Right lobe of liver (tissue), 6 donors: ENCODE measurements around the gene GPER1. TPM values are rescaled to one million over a fixed set of nuclear protein-coding genes. Genes with fewer than 3 reads are reported as not detected.

ENCODE experiments used
- ATAC-seq, 4 donors: fragments of 200-7000 bp; cut with Tn5 transposase; one replicate each; pipeline ENCODE4 v1.9.1; 2020; ENCODE audit warnings: mild to moderate bottlenecking in 4 of 4, moderate library complexity in 4 of 4
- DNase-seq, 3 donors: peaks; one replicate each; pipeline ENCODE4 v3.0.0-alpha.2; 2020
- H3K27ac ChIP-seq, 3 donors: fragments of 200-600 bp; one replicate each; pipeline ENCODE4 v1.8.0; 2022
- H3K27me3 ChIP-seq, 2 donors: fragments of 200-600 bp; one replicate each; pipeline ENCODE4 v1.8.0; 2022
- H3K36me3 ChIP-seq, 4 donors: fragments of 200-600 bp; sonication (generic) in 1 of 4; one replicate each; pipeline versions ENCODE4 v1.5.1 to v1.8.0; 2017 to 2022; ENCODE audit warnings: control low read depth in 1 of 4
- H3K4me1 ChIP-seq, 4 donors: fragments of 200-600 bp; sonication (generic) in 1 of 4; one replicate each; pipeline versions ENCODE4 v1.5.1 to v1.8.0; 2017 to 2022; ENCODE audit warnings: control low read depth in 1 of 4
- H3K4me3 ChIP-seq, 3 donors: fragments of 200-600 bp; one replicate each; pipeline ENCODE4 v1.8.0; 2022
- H3K9me3 ChIP-seq, 4 donors: fragments of 200-600 bp; sonication (generic) in 1 of 4; one replicate each; pipeline versions ENCODE4 v1.5.1 to v1.8.0; 2017 to 2022; ENCODE audit warnings: control low read depth in 1 of 4
- CTCF ChIP-seq, 4 donors: fragments of 200-600 bp in 3 of 4; fragments of 450-650 bp in 1 of 4; IDR thresholded peaks; one replicate each; pipeline versions ENCODE4 v1.5.1 to v1.8.0; 2016 to 2022; ENCODE audit warnings: antibody characterized with exemption in 4 of 4, mild to moderate bottlenecking in 2 of 4
- POLR2A ChIP-seq: fragments of 450-650 bp; IDR thresholded peaks from one replicate; pipeline ENCODE4 v1.6.1; 2017; ENCODE audit warnings: antibody characterized with exemption, mild to moderate bottlenecking
- WGBS: methylation state at CpG from one replicate; pipeline ENCODE4 v1.1.6; 2018; ENCODE audit warnings: low coverage, low lambda C conversion rate; ENCODE audit not compliant: insufficient coverage; ENCODE audit errors: missing lambda C conversion rate; 5-methylcytosine and 5-hydroxymethylcytosine counted together
- intact Hi-C, 2 donors: fragments of 100-400 bp; cut with DNase I; formaldehyde crosslinking; loops; one replicate each; pipeline versions ENCODE4 v1.11.2 to v1.14.1; 2022
- total RNA-seq, 6 experiments: library from RNA; depleted of rRNA in 2 of 6; stranded (reverse); fragments of >200 nt in 2 of 6; fragmentation: NEBNext Ultra II Directional in 3 of 6; extraction: Animal tissue kit (Norgen Biotek cat#: 25700) in 3 of 6; gene quantifications; one replicate each; pipeline versions ENCODE4 v1.1.0 to v1.2.4, GENCODE V29; 2016 to 2023
- donor health status: DM: no; HTN: yes; CAD: no.
- donor health status: DM: no; HTN: no; CAD: no.
- donor health status: DM: no; HTN: no; CAD: no.
- donor health status: DM: no; HTN: yes; CAD: no.
- donor health status: DM: no; HTN: yes; CAD: no.

GPER1 gene
- total RNA-seq, 6 experiments from 2014 or later = 7.0 to 26.4 (median 11.9) TPM

GRCh38 chr7:1131471-1132265, 43.8 kb downstream of the GPER1 start:
- intact Hi-C loops = no loop called here
- H3K4me1 ChIP-seq = peaks cover 0 to 2% (median 0%) of the 10 kb centered on the region in 4 donors
- 77% methylated on average over 2 of the region's 2 CpGs for WGBS
- no peaks in the 10 kb centered on the region for H3K27me3 ChIP-seq
- no peak for TF ChIP-seq CTCF (IDR thresholded peaks at IDR 0.05)
- no peak for TF ChIP-seq POLR2A
- H3K4me3 ChIP-seq = no peak overlapping the region
- ATAC-seq = no peak
- H3K36me3 ChIP-seq = no peaks in the 10 kb centered on the region
- DNase-seq = no peak
- H3K9me3 ChIP-seq = no peaks in the 10 kb centered on the region
- H3K27ac ChIP-seq = no peak overlapping the region

GRCh38 chr7:1134951-1135350, 47.0 kb downstream of the GPER1 start:
- WGBS = 47% methylated on average over 6 of the region's 7 CpGs
- intact Hi-C loops = no loop called here
- DNase-seq = no peak

GRCh38 chr7:1136841-1137516, 49.1 kb downstream of the GPER1 start:
- no peak for DNase-seq

More at GRCh38 chr7:1134951-1135350, 47.0 kb downstream of the GPER1 start:
- Histone ChIP-seq H3K4me3 (no peak overlapping the region), H3K4me1 (peaks cover 0 to 8% (median 2%) of the 10 kb centered on the region in 4 donors), H3K36me3 (no peaks in the 10 kb centered on the region), H3K27ac (no peak overlapping the region), H3K9me3 (no peaks in the 10 kb centered on the region), H3K27me3 (no peaks in the 10 kb centered on the region)
- TF ChIP-seq CTCF (IDR thresholded peaks at IDR 0.05) = no peak
- TF ChIP-seq POLR2A = no peak
- ATAC-seq = no peak

More at GRCh38 chr7:1136841-1137516, 49.1 kb downstream of the GPER1 start:
- H3K27me3 ChIP-seq = no peaks in the 10 kb centered on the region
- H3K36me3 ChIP-seq = no peaks in the 10 kb centered on the region
- H3K4me1 ChIP-seq = peaks cover 0 to 8% (median 2%) of the 10 kb centered on the region in 4 donors
- no peak for TF ChIP-seq CTCF (IDR thresholded peaks at IDR 0.05)
- no peak for TF ChIP-seq POLR2A
- WGBS = 18% methylated on average over 9 of the region's 9 CpGs
- H3K9me3 ChIP-seq = no peaks in the 10 kb centered on the region
- H3K27ac ChIP-seq = no peak overlapping the region
- ATAC-seq = no peak
- intact Hi-C loops = no loop called here
- peak overlapping the region; percentile 56 to 82 (median 69) for H3K4me3 ChIP-seq
